ENCODE measurements around the gene SYNPR. TPM values are rescaled to one million over a fixed set of nuclear protein-coding genes. Genes with fewer than 3 reads are reported as not detected.
A peak's percentile ranks its signal among the peaks of the same experiment; 100 is the strongest.

The SYNPR gene
- total RNA-seq, 1 experiment from 2014 or later: 0.17 TPM

GRCh38 chr3:63471781-63472180 lies 193.7 kb downstream of the SYNPR start:
- Histone ChIP-seq H4K8ac (replicated peaks; ENCODE audit: insufficient read length, low read depth, low read length) (no peak overlapping the region), H3K4me1 (ENCODE audit: insufficient read depth, low read length) (no peaks in the 10 kb centered on the region), H2BK20ac (ENCODE audit: low read depth, low read length, poor library complexity, severe bottlenecking) (no peak overlapping the region), H4K91ac (ENCODE audit: insufficient read length, low read depth, low read length) (no peak overlapping the region), H2AK5ac (ENCODE audit: insufficient read length, low read length) (no peak overlapping the region), H4K20me1 (ENCODE audit: control insufficient read depth, insufficient read depth, insufficient read length) (no peaks in the 10 kb centered on the region), H4K5ac (ENCODE audit: insufficient read length, low read depth, low read length) (no peak overlapping the region), H2BK12ac (ENCODE audit: insufficient read length, low read depth, low read length) (no peak overlapping the region), H3K14ac (ENCODE audit: insufficient read depth, low read length) (no peak overlapping the region), H3K79me2 (ENCODE audit: insufficient read depth, low read length) (no peaks in the 10 kb centered on the region), H3K79me1 (ENCODE audit: insufficient read depth, low read depth, low read length, poor library complexity, severe bottlenecking) (no peaks in the 10 kb centered on the region), H3K23ac (ENCODE audit: insufficient read length, low read depth, low read length) (no peak overlapping the region), H3K9ac (ENCODE audit: extremely low read depth, insufficient read length, low read length) (no peak overlapping the region), H3K9me3 (ENCODE audit: control insufficient read depth, low read depth, low read length) (no peaks in the 10 kb centered on the region), H2BK120ac (ENCODE audit: low read depth, low read length, poor library complexity, severe bottlenecking) (no peak overlapping the region), H2BK5ac (ENCODE audit: insufficient read length, low read length) (no peak overlapping the region), H3T11ph (ENCODE audit: low read length) (no peak overlapping the region), H3K4me2 (ENCODE audit: insufficient read depth, insufficient read length, low read length) (no peak overlapping the region), H3K27ac (ENCODE audit: insufficient read length, low read depth, low read length) (no peak overlapping the region), H2AFZ (ENCODE audit: low read length) (no peak overlapping the region), H2BK15ac (ENCODE audit: low read depth, low read length) (no peak overlapping the region), H3K4ac (ENCODE audit: low read depth, low read length) (no peak overlapping the region), H3K18ac (ENCODE audit: insufficient read length, low read depth, low read length) (no peak overlapping the region), H3K56ac (ENCODE audit: insufficient read length, low read depth, low read length) (no peak overlapping the region), H3K23me2 (ENCODE audit: insufficient read length, low read depth, low read length, poor library complexity, severe bottlenecking) (no peaks in the 10 kb centered on the region), H3K27me3 (ENCODE audit: insufficient read depth, low read length) (no peaks in the 10 kb centered on the region)
- Mint-ChIP-seq H3K27me3 (ENCODE audit: low read depth) (peaks cover 2% of the 10 kb centered on the region), H3K9me3 (no peaks in the 10 kb centered on the region), H3K27ac (peak overlapping the region in 1 of 3 experiments; percentile 30; a peak in 1 of 7 replicates), H3K36me3 (ENCODE audit: insufficient read depth in 1 of 3, low read depth in 3 of 3) (no peaks in the 10 kb centered on the region; a peak in 1 of 7 replicates), H3K4me3 (no peak overlapping the region), H3K4me1 (peaks cover 0 to 5% of the 10 kb centered on the region in 2 experiments; a peak in 2 of 4 replicates)
- no peak for TF ChIP-seq CTCF (conservative IDR thresholded peaks at IDR 0.05)
- no CpG with 5 or more reads among the region's 5 CpGs for WGBS (ENCODE audit: extremely low coverage, insufficient read length, low lambda C conversion rate)
- no peak for DNase-seq

Measured in H9 (cell line).